Fibroblast of the conjunctiva (primary cell): Measurements from ENCODE around the gene KAZN.

Experiments
- DNase-seq: peaks from one replicate; pipeline ENCODE4 v3.0.0-alpha.2; 2010; ENCODE audit warnings: low read depth

Gene KAZN

GRCh38 chr1:14590411-14591180 lies 7.9 kb upstream of the KAZN start:
- DNase-seq, result no peak

- DNase-seq, result no peak
Observed at GRCh38 chr1:14591600-14591999, 6.9 kb upstream of the KAZN start.

DNA sequence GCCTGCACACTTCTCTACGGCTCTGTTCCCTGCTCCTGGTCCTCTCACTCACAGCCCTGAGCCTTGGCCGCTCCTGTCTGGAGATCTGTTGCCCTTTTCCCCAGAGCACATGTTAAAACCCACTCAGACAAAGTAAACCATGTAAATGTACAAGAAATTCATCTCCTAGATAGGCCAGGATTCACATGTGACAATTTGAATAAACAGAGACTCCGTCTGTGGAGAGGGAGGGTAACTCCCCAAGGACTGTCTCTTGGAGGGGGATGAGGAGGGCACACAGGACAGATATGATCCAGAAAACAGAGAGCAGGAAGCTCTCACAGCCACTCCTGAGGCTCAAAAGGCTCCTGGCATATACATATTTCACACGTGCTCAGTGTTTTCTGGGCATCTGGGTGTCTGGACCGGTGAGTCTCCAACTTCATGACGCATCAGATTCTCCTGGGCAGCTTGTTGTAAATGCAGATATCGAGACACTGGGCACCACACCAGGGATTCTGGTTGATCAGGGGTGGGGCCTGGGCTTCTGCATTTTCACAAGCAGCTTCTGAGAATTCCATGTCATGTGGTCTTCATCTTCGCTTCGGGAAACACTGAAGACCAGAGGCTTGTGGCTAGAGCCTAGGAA lies 6.4 kb upstream of the KAZN start:
- DNase-seq, result no peak

DNA sequence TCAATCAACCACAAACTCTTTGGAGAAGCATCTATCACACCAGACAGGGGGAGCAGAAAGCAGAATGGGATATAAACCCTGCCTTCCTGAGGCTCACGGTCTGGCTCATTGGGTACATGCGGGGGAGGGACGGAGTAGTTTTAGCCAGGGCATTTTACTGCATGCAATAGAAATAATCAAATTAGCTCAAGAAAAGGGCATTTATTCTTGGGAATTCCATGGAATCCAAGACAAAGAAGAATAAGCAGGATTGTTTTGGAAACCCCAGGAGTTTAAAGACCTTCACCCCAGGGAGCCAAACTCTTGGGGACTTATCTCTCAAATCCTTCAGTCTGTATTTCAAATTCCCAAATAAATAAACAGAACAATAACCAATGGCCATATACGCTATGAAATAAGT lies 5.2 kb upstream of the KAZN start:
- no peak for DNase-seq

- no peak for DNase-seq
Observed at GRCh38 chr1:14594045-14594444, 4.4 kb upstream of the KAZN start.

DNA sequence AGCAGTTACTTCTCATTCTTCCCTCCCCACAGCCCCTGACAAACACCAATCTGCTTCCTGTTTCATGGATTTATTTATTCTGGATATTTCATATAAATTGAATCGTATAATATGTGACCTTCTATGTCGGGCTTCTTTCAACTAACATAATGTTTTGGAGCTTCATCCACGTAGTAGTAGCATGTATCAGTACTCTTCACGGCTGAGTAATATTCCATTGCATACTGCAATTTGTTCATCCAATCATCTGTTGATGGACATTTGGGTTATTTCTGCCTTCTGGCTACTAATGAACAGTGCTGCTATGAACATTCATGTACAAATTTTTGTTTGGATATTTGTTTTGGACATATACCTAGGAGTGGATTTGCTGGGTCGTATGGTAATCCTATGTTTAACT lies 1.9 kb upstream of the KAZN start:
- no peak for DNase-seq

- no peak for DNase-seq
Observed at GRCh38 chr1:14597343-14598006, 1.0 kb upstream of the KAZN start.

DNA sequence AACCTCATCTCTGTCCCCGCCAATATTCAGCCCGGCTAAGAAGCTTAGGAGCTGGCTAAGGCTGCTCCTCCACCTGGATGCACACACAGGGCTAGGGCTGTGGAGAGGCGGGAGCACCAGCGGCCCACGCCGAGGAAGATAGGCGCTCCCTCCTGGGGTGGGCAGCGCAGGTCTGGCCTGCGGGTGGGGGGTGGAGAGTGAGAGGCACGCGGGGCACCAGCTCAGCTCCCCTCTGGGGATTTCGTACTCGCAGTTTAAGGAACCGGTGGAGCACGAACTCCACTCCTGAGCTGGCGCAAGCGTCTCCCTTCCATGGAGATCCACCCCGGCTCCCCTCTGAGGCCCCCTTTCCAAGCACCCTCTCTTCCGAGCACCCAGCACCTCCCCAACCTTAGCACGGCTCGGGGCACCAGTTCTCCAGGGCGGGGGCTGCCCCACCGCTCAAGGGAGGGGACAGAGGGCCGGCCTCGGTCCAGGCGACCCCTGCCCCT lies 433 bp upstream of the KAZN start:
- DNase-seq, result no peak

- DNase-seq, result no peak
Observed at GRCh38 chr1:14599183-14599791, 802 bp downstream of the KAZN start.

GRCh38 chr1:14599800-14600199 lies 1.3 kb downstream of the KAZN start:
- DNase-seq, result no peak

GRCh38 chr1:14600405-14601112 lies 2.1 kb downstream of the KAZN start:
- DNase-seq, result no peak

GRCh38 chr1:14602136-14602535 lies 3.7 kb downstream of the KAZN start:
- DNase-seq, result peak; percentile 32

DNA sequence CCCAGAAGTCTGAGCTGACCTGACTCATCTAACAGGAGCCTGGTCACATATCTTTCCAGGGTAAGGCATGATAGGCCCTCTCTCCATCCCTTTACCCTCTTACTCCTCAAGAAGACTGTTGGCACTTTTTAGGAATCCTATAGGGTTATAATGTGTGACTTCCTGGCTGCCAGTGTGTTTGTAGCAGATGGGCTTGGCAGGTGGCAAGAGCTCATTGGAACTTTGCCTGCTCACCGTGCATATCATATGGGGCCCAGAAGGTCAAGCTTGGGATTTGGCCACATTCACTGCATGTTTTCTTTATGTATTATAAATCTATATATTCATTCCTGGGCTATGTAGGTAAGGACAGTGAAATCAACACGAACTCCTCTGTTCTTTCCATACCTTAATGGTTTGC lies 5.2 kb downstream of the KAZN start:
- DNase-seq, result no peak

DNA sequence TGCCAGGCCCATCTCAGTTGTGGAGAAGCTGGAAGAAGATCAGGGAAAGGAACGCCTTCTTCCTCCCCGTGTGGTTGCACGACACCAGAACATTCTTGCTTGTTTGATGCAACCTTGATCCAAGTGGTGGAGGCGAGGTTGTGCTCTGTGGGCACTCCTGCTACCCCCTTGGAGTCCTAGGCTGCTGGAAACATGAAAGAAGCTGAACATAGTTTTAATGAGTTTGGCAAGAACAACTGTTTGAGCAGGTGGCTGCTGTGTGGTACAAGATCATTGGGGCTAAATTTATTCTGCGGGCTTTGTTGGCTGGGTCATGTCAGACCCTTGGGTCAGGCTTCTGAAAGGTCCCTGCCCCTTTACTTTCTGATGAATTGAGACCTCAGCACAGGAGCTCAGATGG lies 5.9 kb downstream of the KAZN start:
- no peak for DNase-seq

DNA sequence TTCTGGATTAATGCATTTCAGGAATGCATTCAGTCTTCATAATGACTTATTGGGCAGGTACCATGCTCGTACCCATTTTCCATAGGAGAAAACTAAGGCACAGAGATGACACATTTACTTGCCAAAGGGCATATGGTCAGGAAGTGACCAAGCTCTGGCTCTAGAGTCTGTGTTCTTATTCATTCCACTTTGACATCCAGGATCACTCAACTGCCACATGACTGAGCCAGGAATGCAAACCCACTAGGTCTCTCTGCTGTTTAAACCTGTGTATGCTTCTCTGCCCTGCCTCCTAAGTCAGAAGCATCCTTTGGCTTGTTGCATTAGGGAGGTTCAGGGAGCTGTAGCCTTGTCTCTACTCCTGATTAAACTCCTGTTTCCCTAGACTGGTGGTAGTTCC lies 7.5 kb downstream of the KAZN start:
- DNase-seq, result no peak

GRCh38 chr1:14606632-14607031 lies 8.1 kb downstream of the KAZN start:
- no peak for DNase-seq

DNA sequence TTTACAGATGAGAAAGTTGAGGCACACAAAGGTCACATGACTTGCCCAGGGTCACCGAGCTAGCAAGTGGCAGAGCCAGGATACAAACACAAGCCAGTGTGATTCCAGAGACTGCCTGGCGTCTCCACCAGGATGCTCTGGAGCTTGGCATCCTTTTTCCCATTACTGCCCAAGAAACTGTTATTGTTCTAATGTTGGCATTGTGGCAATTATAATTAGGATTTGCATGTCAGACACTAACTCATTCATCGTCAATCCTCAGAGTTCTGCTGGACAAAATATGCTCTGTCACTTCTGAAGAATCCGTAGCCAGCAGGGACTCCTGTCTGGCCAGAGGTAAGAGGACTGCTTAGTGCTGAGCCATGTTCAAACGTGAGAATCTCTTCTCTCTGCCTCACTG lies 8.8 kb downstream of the KAZN start:
- no peak for DNase-seq

DNA sequence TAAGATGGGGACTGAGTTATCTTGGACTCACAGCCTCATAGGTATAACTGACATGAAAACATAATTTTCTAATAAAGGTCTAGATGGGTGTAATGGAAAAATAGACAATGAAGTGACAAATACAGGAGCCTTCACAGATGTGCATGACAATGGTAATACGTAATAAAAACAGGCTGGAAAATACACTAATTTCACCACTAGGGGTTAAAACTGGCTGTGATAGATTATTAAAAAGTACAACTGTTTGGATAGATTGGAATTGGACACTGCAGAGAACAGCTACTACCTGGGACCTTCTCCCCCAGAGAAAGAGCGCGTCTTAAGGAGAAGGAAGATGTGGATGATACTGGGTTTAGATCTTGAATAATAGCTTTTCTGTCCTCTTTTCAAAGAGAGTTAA lies 9.8 kb downstream of the KAZN start:
- no peak for DNase-seq

- DNase-seq, result no peak
Observed at GRCh38 chr1:14610761-14611160, 12.3 kb downstream of the KAZN start.

GRCh38 chr1:14611792-14612191 lies 13.3 kb downstream of the KAZN start:
- DNase-seq, result no peak

- DNase-seq, result no peak
Observed at GRCh38 chr1:14612256-14612655, 13.8 kb downstream of the KAZN start.

DNA sequence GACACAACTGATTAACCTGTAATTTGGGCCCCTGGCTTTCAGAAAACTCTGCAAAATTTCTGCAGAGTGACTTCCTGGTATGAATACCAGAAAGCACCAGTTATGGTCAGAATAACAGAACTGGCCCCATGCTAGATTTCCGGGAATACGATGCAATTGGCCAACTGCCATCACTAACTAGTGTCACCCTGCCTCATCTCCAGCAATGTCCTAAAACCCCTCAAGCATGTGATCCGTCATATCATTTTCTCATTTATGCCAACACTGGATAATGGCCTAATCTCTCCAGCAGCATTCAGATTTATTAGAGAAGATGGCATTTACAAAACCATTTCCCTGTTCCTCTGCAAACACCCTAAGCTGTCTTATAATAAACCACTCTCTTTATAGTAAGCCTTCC lies 15.4 kb downstream of the KAZN start:
- no peak for DNase-seq
